Activated gamma-delta T cell (primary cell): ENCODE data around the gene NOTCH3.
A peak's percentile ranks its signal among the peaks of the same experiment; 100 is the strongest.

Experiments used
- DNase-seq: peaks from one replicate; lab custom pipeline; 2025; lab: John Stamatoyannopoulos, UW

The NOTCH3 gene

DNA sequence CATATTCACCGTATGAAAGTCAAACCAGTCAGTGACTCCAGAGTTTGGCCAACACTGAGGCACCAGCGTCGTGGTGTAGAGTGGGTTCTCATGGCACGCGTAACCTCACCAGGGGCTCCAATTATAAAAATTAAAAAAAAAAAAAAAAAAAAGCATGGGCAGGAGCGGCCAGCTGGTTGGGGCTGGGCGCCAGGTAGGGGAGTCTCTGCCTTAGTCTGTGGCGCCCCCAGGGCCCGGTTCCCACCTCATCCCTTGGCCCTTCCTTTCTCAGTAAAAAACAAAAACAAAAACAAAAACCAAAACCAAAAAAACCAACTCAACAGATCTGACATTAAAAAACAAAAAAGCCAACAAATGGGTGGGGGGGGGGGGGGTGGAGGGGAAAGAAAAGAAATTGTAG is 36.1 kb upstream of the NOTCH3 start:
- no peak for DNase-seq

DNA sequence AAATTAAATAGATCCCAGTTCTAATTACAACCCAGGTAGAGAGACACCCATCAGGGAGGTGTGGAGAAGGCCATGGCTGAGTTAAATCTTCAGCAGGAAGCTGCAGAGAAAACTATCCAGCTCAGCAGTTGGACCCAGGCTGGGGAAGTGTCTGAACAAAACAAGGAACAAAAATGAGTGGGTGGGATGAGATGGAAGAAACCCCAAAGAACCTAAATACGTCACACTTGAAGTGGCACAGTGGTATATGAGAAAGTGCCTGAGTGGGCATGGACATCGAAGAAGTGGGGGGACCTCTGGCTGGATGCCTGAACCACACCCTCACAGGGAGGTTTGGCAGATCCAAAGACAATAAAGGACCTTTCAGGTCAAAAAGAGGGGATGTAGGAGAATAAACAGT is 35.0 kb upstream of the NOTCH3 start:
- DNase-seq: no peak

DNA sequence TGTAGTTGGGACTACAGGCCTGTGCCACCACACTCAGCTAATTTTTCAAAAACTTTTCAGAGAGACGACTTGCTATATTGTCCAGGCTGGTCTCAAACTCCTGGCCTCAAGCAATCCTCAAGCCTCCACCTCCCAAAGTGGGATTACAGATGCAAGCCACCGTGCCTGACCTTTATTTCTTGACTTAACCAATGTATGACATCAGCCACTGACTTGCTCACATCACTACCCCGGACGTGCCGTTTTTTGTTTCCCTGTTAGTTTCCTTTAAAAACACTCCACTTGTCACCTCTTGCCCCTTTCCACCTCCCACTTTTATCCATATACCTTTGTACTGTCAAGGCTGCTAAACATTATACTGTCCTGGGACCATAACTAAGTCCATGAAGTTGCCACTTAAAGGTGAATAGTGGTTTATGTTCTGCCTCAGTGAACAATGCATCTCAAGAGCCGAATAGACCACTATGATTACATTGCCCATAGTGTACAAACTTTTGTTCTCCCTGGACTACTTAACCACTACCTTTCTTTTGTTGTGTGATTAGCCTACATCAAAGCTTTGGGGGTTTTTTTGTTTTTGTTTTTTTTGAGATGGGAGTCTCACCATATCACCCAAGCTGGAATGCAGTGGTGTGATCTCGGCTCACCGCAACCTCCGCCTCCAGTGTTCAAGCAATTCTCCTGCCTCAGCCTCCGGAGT is 33.8 kb upstream of the NOTCH3 start:
- no peak for DNase-seq

DNA sequence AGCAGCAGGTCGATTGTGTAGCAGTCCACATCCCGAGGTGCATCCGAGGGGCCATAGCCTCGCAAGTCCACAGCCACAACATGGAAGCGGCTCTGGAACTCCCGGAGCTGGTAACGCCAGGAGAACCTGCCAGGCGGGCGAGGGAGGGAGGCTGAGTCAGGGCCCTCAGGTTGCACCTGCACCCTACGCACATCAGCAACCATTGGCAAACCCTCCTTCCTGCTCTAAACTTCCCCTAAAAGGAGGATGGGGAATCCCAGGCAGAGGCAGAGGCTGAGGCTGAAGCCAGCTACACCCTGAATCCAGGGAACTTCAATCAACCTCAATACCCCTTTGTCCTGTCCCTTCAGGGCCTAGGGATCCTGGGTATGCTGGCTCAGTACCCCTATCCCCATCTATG is 30.5 kb upstream of the NOTCH3 start:
- DNase-seq: no peak

DNA sequence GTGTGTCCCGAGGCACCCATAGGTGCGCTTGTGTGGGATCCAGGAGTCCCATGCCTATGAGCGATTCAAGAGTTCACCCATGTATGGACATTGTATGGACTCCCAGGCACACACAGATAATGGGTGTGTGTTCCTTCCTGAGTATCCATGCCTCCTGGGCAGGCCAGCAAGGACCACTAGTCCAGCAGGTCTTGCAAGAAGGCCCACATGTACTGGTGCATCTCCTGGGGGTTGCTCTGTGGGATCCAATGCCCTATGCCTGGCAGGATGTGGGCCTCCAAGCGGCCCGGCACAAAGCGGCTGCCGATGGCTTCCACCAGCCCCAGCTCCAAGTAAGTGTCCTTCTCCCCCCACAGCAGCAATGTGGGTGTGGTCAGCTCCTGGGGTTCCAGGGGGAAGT is 26.5 kb upstream of the NOTCH3 start:
- no peak for DNase-seq

DNA sequence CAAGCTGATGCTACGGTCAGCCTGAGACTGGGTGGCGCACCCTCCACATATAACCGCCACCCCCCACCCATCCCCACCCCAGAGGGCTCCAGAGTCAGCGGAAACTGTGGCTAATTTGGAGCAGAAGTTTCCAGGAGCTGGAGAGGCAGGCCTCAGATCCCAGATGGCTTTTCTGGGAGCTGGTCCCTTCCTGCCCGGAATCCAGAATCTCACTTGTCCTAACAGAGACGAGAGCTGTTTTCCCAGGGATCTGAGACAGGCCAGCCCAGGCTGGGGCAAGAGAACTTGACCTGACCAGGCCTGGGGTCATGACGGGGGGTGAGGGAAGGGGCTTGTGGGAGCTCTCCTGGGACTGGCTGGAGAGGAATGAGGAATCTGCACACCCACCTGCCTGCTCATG is 25.0 kb upstream of the NOTCH3 start:
- no peak for DNase-seq

DNA sequence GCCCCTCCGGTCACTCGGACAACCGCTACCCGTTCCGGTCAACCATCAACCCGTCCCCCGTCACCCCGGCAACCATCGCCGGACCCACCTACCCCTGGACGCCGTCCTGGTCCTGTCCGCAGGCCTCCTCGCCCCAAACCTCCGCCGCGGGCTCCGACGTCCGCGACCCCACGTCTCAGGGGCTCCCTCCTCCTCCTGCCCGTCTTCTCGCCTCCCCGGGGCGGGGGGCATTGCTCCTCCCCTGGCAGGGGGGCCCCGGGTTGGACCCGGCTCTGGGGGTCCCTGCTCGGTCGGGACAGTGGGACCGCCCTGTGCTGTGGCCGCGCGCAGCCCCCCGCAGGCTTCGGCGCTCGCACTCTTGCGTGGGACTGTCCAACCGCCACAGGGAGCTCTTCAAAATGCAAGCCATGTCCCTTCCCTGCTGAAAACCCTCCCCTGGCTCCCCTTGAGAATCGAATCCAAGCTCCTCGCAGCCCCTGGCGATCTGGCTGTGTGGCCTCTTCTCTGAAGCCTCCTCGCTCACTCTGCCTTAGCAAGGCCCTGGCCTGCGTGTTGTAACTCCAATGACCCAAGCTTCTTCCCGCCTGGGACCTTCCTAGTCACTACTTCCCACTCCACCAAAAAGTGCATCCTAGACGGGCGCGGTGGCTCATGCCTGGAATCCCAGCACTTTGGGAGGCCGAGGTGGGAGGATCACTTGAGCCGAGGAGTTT is 23.0 kb upstream of the NOTCH3 start:
- DNase-seq: no peak

DNA sequence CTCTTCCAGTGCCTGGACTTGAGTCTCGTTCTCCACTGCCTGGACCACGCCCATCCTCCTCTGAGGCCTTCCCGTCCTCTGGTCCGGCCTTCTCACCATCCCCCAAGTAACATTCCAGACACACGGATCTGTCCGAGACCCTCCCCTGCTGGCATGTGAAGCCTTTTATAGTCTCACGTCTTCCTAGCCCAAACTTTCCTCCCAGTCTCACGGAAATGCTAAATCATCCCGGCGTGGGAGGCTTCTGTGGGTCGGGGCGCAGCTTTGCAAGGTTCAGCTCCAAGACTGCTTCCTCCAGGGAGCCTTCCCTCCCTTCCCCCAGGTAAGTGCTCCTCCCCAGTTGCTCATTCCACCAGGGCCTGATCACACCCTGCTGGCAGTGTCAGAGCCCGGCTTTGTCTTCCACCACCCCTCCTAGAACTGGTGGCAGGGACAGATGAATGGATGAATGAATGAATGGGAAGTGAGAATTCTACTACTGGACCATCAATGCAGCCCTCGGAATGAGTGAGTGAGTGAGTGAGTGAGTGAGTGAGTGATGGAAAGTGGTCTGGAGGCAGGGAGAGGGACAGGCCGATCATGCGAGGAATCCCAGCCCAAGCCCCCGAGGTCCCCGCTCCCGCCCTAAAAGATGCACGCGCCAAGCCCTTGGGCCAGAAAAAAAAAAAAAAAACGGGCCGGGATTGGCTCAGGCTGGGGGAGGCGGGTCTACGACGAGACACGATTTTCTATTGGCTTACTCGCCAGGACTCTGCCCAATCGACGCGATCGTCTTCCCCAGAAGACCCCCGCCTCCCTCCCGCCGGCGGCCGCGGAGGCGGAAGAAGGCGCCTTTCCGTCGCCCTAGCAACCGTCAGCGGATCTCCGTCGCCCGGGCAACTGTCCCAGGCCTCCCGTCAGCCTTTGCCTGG is 22.2 kb upstream of the NOTCH3 start:
- DNase-seq: peak; percentile 52

DNA sequence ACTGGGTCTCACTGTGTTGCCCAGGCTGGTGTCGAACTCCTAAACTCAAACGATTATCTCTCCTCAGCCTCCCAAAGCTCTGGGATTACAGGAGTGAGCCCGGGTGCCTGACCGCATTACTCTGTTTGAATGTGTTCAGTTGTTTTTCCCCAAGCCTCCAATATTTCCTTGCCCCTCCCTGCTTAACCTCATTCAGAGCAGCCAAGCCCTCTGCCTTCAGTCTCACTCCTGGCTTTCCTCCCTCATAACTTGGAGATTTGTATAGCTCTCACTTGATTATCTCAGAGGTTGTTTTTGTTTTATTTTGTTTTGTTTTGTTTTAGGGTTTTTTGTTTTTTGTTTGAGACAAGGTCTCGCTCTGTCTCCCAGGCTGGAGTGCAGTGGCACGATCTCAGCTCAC is 20.0 kb upstream of the NOTCH3 start:
- DNase-seq: no peak

DNA sequence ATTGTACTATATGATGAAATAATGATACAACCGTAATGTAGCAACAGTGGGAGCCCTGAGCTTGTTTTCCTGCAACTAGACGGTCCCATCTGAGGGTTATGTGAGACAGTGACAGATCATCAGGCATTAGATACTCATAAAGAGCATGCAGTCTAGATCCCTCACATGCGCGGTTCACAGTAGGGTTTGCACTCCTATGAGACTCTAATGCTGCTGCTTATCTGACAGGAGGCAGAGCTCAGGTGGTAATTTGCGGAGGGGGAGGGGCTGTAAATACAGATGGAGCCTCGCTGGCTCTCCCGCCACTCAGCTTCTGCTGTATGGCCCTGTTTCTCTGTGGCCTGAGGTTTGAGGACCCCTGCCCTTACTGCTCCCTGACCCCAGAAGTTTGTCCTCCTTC is 17.7 kb upstream of the NOTCH3 start:
- no peak for DNase-seq

DNA sequence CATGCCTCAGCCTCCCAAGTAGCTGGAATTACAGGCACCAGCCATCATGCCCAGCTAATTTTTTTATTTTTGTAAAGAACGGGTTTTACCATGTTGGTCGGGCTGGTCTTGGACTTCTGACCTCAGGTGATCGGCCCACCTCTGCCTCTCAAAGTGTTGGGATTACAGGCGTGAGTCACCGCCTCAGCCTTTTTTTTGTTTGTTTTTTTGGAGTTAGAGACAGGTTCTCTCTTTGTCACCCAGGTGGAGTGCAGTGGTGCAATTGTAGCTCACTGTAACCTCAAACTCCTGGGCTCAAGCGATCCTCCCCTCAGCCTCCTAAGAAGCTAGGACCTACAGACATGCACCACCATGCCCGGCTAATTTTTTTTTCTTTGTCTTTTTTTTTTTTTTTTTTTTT is 15.6 kb upstream of the NOTCH3 start:
- DNase-seq: no peak

DNA sequence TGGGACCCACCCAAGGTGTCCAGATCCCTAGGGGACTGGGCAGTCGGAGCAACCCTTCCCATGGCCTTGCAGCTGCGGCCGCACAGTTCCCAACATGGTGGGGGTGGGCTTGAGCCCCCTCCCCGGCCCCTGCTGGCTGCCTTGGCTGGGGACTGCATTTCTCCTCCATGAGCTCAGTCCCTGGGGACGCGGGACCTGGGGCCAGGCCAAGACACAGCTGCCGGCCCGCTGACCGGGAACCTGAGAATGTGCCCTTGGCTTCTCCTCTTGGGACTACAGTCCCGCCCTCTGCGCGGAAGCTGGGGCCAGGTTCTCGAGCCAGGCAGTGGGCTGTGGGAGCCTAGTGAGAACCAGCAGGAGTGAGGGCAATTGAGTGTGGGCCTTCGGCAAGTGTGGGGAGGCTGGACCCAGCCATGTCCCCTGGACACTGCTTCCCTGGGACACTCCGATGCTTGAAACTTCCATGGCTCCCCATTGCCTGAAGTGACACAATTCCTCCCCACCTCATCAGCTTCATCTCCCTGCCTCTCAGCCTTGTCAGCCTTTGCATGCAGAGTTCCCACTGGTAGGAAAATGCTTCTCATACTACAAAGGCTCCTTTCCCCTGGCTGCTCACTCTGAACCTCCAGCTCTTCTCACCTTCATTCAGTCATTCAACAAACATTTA is 13.1 kb upstream of the NOTCH3 start:
- no peak for DNase-seq

DNA sequence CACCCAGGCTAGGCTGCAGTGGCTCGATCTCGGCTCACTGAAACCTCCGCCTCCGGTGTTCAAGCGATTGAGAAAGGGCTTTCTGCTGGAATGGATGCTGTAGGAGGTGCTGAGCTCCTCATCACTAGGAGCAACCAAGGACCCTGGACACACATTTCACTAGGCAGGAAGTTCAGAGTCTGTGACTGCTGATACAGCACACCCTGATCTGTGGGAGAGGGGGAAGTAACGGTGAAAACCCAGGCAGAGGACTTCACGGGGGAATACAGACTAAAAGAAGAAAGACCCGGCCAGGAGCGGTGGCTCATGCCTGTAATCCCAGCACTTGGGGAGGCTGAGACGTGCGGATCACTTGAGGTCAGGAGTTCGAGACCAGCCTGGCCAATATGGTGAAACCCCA is 11.9 kb upstream of the NOTCH3 start:
- no peak for DNase-seq

DNA sequence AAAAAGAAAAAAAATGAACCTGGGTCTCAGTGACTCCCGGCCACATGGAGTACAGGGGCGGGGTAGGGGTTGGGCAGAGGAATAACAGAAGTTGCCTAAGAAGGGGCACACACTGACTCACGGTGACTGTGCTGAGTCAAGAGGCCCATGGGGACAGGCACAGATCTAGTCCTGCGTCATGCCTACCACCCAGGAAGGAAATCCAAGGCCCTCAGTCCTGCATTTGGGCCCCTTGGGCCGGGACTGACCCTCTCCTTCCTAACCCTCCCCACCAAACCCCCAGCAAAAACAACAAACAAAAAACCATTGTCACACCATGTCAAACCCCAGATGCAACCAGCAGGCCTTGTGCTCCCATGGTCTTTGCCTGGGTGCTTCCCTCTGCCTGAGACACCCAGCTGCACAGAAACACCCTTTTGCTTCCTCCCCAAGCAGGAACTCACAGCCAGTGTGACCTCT is 9.6 kb upstream of the NOTCH3 start:
- no peak for DNase-seq

DNA sequence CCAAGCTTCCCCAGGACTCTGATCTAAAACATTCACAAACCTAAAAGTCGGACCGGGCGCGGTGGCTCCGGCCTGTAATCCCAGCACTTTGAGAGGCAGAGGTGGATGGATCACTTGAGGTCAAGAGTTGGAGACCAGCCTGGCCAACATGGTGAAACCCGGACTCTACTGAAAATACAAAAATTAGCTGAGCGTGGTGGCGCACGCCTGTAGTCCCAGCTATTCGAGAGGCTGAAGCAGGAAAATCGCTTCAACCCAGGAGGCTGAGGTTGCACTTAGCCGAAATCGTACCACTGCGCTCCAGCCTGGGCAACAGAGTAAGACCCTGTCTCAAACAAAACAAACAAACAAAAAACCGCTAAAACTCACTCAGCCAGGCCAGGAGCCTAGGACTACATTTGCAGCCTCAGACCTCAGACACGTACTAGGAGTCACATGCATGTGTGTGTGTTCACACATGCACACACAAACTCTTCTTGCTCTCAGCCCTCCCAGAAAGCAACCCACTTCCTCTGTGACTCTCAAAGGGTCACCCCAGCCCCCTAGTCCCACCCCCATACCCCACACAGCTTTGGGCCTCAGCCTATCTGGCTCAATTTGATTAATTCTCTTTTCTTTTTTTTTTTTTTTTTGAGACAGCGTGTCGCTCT is 704 bp upstream of the NOTCH3 start:
- DNase-seq: no peak

DNA sequence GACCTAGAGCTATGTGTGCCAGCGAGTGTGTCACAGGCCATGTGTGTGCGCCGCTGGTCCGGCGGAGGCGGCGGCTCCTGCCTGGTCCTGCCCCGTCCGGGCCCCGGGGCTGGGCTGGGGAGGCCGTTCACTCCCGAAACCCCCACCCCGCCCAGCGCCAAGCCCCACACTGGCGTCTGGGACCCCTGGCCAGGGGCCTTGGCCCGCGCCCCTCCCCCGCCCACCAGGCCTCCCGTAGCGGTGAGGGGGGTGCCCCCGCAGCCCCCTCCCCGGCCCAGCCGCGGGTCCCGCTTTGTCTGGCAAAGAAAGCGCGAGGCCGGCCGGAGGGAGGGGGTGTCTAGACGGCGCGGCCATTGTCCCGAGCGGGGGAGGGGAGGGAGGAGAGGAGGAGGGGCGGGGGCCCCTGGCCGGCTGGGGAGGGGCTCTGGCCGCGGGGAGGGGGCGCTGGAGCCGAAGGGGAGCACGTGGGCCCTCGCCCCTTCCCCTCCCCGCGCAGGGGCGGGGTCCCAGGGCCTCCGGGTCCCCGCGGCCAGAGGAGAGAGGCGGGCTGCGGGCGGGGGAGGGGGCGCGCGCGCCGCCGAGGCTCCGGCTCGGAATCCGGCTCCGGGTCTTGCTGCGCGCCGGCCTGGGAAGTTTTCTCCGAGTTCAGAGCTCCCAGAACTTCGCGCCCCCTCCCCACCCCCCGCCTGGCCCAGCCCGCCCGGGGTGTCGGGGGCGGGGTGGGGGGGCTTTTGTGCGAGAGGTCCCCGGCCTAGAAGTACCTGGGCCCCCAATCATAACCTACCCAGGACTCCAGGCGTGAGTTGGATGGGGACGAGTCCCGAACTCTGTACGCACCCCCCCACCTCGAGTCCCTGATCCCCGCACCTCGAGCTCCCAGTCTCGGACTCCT is 888 bp downstream of the NOTCH3 start:
- no peak for DNase-seq

DNA sequence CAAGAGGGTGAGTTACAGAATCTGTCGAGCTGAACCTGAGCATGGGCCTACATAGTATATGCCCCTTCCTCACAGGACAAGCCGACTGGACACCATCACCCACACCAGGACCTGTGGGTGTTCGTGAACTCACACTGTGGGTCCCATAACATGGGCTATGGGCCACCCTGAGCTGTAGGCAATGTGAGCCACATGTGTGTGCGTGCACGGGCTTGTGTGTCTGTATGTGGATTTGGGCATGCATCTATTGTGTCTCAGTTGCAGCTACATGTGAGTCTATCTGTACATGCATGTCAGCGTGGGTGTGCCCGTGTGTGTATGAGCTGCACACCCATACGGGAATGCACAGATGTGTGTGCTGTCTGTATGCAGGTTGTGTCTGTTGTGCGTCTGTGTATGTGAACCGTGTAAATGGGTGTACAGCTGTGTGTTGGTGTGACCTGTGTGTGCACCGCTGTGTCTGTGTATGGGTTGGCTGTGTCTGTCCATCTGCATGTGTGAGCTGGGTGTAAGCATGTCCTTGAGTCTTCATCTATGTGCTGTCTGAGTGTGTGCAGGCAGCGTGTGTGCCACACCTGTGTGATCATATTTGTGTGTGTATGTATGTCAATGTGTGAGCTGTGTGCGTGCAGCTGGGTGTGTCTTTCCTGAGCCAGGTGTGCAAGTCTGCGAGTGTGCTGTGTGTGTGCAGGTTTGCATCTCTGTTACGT is 1.7 kb downstream of the NOTCH3 start:
- no peak for DNase-seq

DNA sequence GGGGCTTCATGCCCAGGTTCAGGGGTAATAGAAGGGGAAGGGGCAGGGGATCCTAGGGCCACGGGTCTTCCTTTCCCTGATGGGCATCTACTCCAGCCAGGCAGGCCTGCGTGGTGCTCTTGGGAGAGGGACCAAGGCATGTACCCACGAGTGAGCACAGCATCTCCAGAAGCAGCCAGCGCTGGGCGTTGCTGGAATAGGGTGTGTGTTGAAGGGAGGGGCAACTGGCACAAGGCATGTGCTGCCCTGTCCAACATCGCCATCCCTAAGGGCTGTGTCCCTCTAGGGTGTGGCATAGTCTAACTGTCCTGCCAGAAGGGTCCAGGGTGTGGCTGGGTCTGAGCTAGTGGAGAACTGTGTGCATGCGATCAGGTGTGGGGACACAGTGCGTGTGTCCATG is 2.9 kb downstream of the NOTCH3 start:
- no peak for DNase-seq

DNA sequence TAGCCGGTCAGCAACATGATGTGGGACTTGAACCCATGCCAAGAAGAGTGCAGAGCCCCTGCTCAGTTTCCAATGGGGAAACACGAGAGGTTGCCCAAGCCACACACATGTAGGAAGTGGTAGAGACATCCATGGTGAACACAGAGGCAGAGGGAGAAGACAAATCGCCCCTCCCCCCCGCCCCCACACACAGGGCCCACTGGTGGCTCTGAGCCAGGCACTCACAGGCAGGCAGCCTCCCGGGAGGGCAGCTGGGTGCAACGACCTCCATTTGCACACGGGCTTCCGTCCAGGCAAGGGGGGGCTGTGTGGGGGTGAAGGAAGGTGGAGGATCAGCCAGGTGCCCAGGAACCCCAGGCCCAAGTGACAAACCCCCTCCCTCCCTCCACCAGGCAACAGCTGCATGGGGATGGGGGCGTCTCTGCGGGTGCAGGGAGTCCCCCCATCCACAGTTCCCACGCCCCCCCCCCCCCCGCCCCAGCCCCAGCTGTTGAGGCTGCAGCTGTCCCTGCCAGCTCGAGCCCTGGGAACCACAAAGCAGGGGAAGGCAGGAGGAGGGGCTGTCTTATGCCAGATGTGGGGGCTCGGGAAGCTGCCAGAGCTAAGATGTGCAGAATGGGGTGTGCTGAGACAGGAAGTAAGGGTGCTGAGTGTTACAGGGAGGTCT is 3.4 kb downstream of the NOTCH3 start:
- no peak for DNase-seq
